Heart left ventricle (tissue), 16 donors: ENCODE measurements around the gene NUMA1. TPM values are rescaled to one million over a fixed set of nuclear protein-coding genes. Genes with fewer than 3 reads are reported as not detected.

Source experiments
- ATAC-seq, 4 donors: fragments of 200-7000 bp; cut with Tn5 transposase; one replicate each; pipeline ENCODE4 v1.9.1; 2020 to 2022; ENCODE audit warnings: moderate library complexity in 4 of 4, mild to moderate bottlenecking in 3 of 4, moderate number of reproducible peaks in 1 of 4
- DNase-seq, 5 donors: peaks; one replicate each; pipeline ENCODE4 v3.0.0-alpha.2; 2020
- H3K27ac ChIP-seq, 12 donors: fragments of 200-600 bp; sonication (generic) in 4 of 12; one replicate each; pipeline versions ENCODE4 v1.5.0 to v1.8.0; 2016 to 2022; ENCODE audit warnings: mild to moderate bottlenecking in 2 of 12
- H3K27me3 ChIP-seq, 9 donors: fragments of 200-600 bp; sonication (generic) in 2 of 9; one replicate each; pipeline versions ENCODE4 v1.5.1 to v1.8.0; 2016 to 2022; ENCODE audit warnings: mild to moderate bottlenecking in 3 of 9
- H3K36me3 ChIP-seq, 9 donors: fragments of 200-600 bp; sonication (generic) in 2 of 9; one replicate each; pipeline versions ENCODE4 v1.5.0 to v1.8.0; 2018 to 2022; ENCODE audit warnings: mild to moderate bottlenecking in 2 of 9
- H3K4me1 ChIP-seq, 12 donors: fragments of 200-600 bp; sonication (generic) in 4 of 12; one replicate each; pipeline versions ENCODE4 v1.5.0 to v1.8.0; 2016 to 2022; ENCODE audit warnings: mild to moderate bottlenecking in 3 of 12
- H3K4me3 ChIP-seq, 12 donors: fragments of 200-600 bp; sonication (generic) in 4 of 12; one replicate each; pipeline versions ENCODE4 v1.5.0 to v1.8.0; 2017 to 2022; ENCODE audit warnings: mild to moderate bottlenecking in 9 of 12, moderate library complexity in 4 of 12
- H3K9me3 ChIP-seq, 12 donors: fragments of 200-600 bp; sonication (generic) in 4 of 12; one replicate each; pipeline versions ENCODE4 v1.5.0 to v1.8.0; 2016 to 2022; ENCODE audit warnings: mild to moderate bottlenecking in 1 of 12
- CTCF ChIP-seq, 12 donors: fragments of 200-600 bp; sonication (generic) in 4 of 12; IDR thresholded peaks; one replicate each; pipeline versions ENCODE4 v1.5.0 to v1.8.0; 2018 to 2022; ENCODE audit warnings: antibody characterized with exemption in 12 of 12, mild to moderate bottlenecking in 5 of 12
- POLR2A ChIP-seq, 2 donors: fragments of 450-650 bp; IDR thresholded peaks; one replicate each; pipeline ENCODE4 v1.6.1; 2017; ENCODE audit warnings: antibody characterized with exemption in 2 of 2, mild to moderate bottlenecking in 2 of 2, moderate library complexity in 2 of 2
- WGBS, 4 donors: extraction: QIAGEN DNeasy Blood & Tissue Kit in 2 of 4; methylation state at CpG; one replicate each; pipeline versions ENCODE4 v1.1.5 to v1.1.7; 2013 to 2018; 5-methylcytosine and 5-hydroxymethylcytosine counted together
- intact Hi-C, 10 donors: fragments of 100-400 bp; cut with DNase I; formaldehyde crosslinking; loops; one replicate each; pipeline versions ENCODE4 v1.11.1 to v1.14.2; 2022
- polyA plus RNA-seq, 2 donors: library from polyadenylated mRNA; stranded (reverse); fragments of 200-250 nt; gene quantifications; one replicate each; pipeline ENCODE4 v1.2.3, GENCODE V29; 2013
- total RNA-seq, 9 donors: library from RNA; depleted of rRNA in 2 of 9; stranded (reverse); fragments of >200 nt in 2 of 9; fragmentation: NEBNext Ultra II Directional in 3 of 9; extraction: Animal tissue kit (Norgen Biotek cat#: 25700) in 3 of 9; gene quantifications; one replicate each; pipeline versions ENCODE4 v1.1.0 to v1.2.4, GENCODE V29; 2016 to 2023
- donor health status: ischemic (EF 13 %, LVEDD 7.1; RV severe dilation, severe dysfunction).
- donor health status: healthy with polysubstance abuse.
- donor health status: DM: no; HTN: yes; CAD: no.
- donor health status: DM: no; HTN: no; CAD: no.
- donor health status: ischemic (EF 25% LVEDD 6.9; RV normal size, moderate dysfunction).
- donor health status: ischemic (EF 25% LVEDD 5.7; RV mildly dilated, moderate dysfunction).
- donor health status: healthy.
- donor health status: DM: yes; HTN: yes; CAD: no.
- donor health status: ischemic (EF 35%, LVEDD 5.7; RV mildly dilated, moderate dysfunction).
- donor health status: nonischemic (EF 11% LVEDD 7.7; RV severe dilation, severe dysfunction).
- donor health status: DM: yes; HTN: yes; CAD: no.
- donor health status: PGD.
- donor health status: ischemic (EF 29% LVEDD 5.4; RV normal size, mild dysfunction).
- donor health status: nonischemic (EF 23%, LVEDD 6.1; RV moderate dilation, normal function).

The NUMA1 gene
- total and polyA plus RNA-seq, 11 donors: 62.7 to 193 (median 101) TPM

GRCh38 chr11:71992136-71992730, 88.1 kb downstream of the NUMA1 start:
- H3K36me3 ChIP-seq: peaks cover 0 to 41% (median 19%) of the 10 kb centered on the region in 9 donors
- no peak for ATAC-seq
- 83 to 93% (median 89%) methylated on average over 3 of the region's 3 CpGs for WGBS, 4 donors

GRCh38 chr11:71991494-71991893, 88.8 kb downstream of the NUMA1 start:
- H3K4me3 ChIP-seq: no peak overlapping the region
- peaks cover 0 to 41% (median 25%) of the 10 kb centered on the region in 9 donors for H3K36me3 ChIP-seq
- H3K27ac ChIP-seq: peak overlapping the region in 1 of 12 donors; percentile 68
- DNase-seq: no peak
- WGBS, 4 donors: 89 to 93% (median 90%) methylated on average over 3 of the region's 3 CpGs
- H3K9me3 ChIP-seq: no peaks in the 10 kb centered on the region
- intact Hi-C loops: no loop called here
- no peak for TF ChIP-seq POLR2A (IDR thresholded peaks at IDR 0.05)
- no peak for TF ChIP-seq CTCF (IDR thresholded peaks at IDR 0.05)
- ATAC-seq: peak in 3 of 4 donors; percentile 32 to 60 (median 51)
- peaks cover 0 to 23% (median 3%) of the 10 kb centered on the region in 12 donors for H3K4me1 ChIP-seq
- H3K27me3 ChIP-seq: no peaks in the 10 kb centered on the region

More at GRCh38 chr11:71992136-71992730, 88.1 kb downstream of the NUMA1 start:
- Histone ChIP-seq H3K4me1 (peaks cover 0 to 28% (median 5%) of the 10 kb centered on the region in 12 donors), H3K27ac (peak overlapping the region in 1 of 12 donors; percentile 68), H3K27me3 (no peaks in the 10 kb centered on the region), H3K4me3 (no peak overlapping the region), H3K9me3 (no peaks in the 10 kb centered on the region)
- TF ChIP-seq POLR2A (IDR thresholded peaks at IDR 0.05) (no peak), CTCF (IDR thresholded peaks at IDR 0.05) (no peak)
- no peak for DNase-seq
- intact Hi-C loops: no loop called here

GRCh38 chr11:71990701-71991100, 89.6 kb downstream of the NUMA1 start:
- Histone ChIP-seq H3K36me3 (peaks cover 0 to 48% (median 24%) of the 10 kb centered on the region in 9 donors), H3K4me3 (no peak overlapping the region), H3K4me1 (peaks cover 0 to 24% (median 3%) of the 10 kb centered on the region in 12 donors), H3K9me3 (no peaks in the 10 kb centered on the region), H3K27me3 (no peaks in the 10 kb centered on the region), H3K27ac (peak overlapping the region in 1 of 12 donors; percentile 68)
- ATAC-seq (no peak), DNase-seq (no peak)
- no peak for TF ChIP-seq CTCF (IDR thresholded peaks at IDR 0.05)
- no peak for TF ChIP-seq POLR2A (IDR thresholded peaks at IDR 0.05)
- intact Hi-C loops: no loop called here
- WGBS, 4 donors: 62 to 73% (median 62%) methylated on average over 3 of the region's 3 CpGs

- Histone ChIP-seq H3K27ac (peak overlapping the region in 1 of 12 donors; percentile 47), H3K9me3 (no peaks in the 10 kb centered on the region), H3K4me1 (peaks cover 0 to 25% (median 3%) of the 10 kb centered on the region in 12 donors), H3K4me3 (no peak overlapping the region), H3K27me3 (no peaks in the 10 kb centered on the region), H3K36me3 (peaks cover 0 to 61% (median 41%) of the 10 kb centered on the region in 9 donors)
- DNase-seq (no peak), ATAC-seq (peak in 3 of 4 donors; percentile 28 to 60 (median 55))
- intact Hi-C loops: no loop called here
- WGBS, 4 donors: 43 to 54% (median 52%) methylated on average over 3 of the region's 3 CpGs
- TF ChIP-seq CTCF (IDR thresholded peaks at IDR 0.05) (no peak), POLR2A (IDR thresholded peaks at IDR 0.05) (no peak)
Observed at GRCh38 chr11:71988050-71988449, 92.3 kb downstream of the NUMA1 start.
